ENCODE measurements around the gene B9D1. TPM values are rescaled to one million over a fixed set of nuclear protein-coding genes. Genes with fewer than 3 reads are reported as not detected.

B9D1 gene
- total RNA-seq, 1 experiment from 2014 or later = 31.9 TPM

GRCh38 chr17:19342611-19343255, 19.8 kb downstream of the B9D1 start (continued):
- TF ChIP-seq ATF3 (CRISPR knock-in tag; conservative IDR thresholded peaks at IDR 0.05) = no peak
- TF ChIP-seq ZNF263 (CRISPR knock-in tag; IDR thresholded peaks at IDR 0.05; ENCODE audit: low read depth) = no peak
- no peak for TF ChIP-seq NFATC4 (CRISPR knock-in tag; IDR thresholded peaks at IDR 0.05)
- TF ChIP-seq ZNF416 (CRISPR knock-in tag; IDR thresholded peaks at IDR 0.05) = no peak
- no peak for TF ChIP-seq SMAD4 (CRISPR knock-in tag; IDR thresholded peaks at IDR 0.05)
- TF ChIP-seq USF1 (CRISPR knock-in tag; IDR thresholded peaks at IDR 0.05) = no peak
- no peak for TF ChIP-seq CBFB (CRISPR knock-in tag; IDR thresholded peaks at IDR 0.05; ENCODE audit: low read depth)
- TF ChIP-seq STAT6 (CRISPR knock-in tag; conservative IDR thresholded peaks at IDR 0.05; ENCODE audit: low read depth) = no peak
- TF ChIP-seq NFE2L1 (CRISPR knock-in tag; IDR thresholded peaks at IDR 0.05) = no peak

- H3K27me3 Mint-ChIP-seq (ENCODE audit: low read depth) = no peaks in the 10 kb centered on the region
- ChIA-PET POLR2A (no interaction called here), CTCF (interaction anchor here (0.8 to 5.8 kb wide), 3 partner anchors 20 to 105 kb away, joined by 3 to 58 read pairs (median 4); partner anchors contain the start of gene B9D1)
- no peak overlapping the region for H3K4me3 Mint-ChIP-seq
- H3K9me3 Mint-ChIP-seq = no peaks in the 10 kb centered on the region
- H3K27ac Mint-ChIP-seq = peak overlapping the region; percentile 22
- ATAC-seq (no peak), DNase-seq (ENCODE audit: low spot score) (peak; percentile 11)
- TF ChIP-seq TEAD4 (CRISPR knock-in tag; IDR thresholded peaks at IDR 0.05) = no peak
- peaks cover 43% of the 10 kb centered on the region for H3K4me1 Mint-ChIP-seq
- peaks cover 3% of the 10 kb centered on the region; the same call in 1 of the 2 replicates for H3K36me3 Mint-ChIP-seq
These were observed 20.6 kb downstream of the B9D1 start for GRCh38 chr17:19341641-19342610.

- TF ChIP-seq OVOL2 (CRISPR knock-in tag; IDR thresholded peaks at IDR 0.05; ENCODE audit: borderline replicate concordance) = no peak
- Mint-ChIP-seq H3K27me3 (ENCODE audit: low read depth) (no peaks in the 10 kb centered on the region), H3K4me3 (no peak overlapping the region), H3K9me3 (no peaks in the 10 kb centered on the region), H3K36me3 (peaks cover 3% of the 10 kb centered on the region; the same call in 1 of the 2 replicates), H3K27ac (peak overlapping the region; percentile 22; the same call in 1 of the 2 replicates), H3K4me1 (peaks cover 44% of the 10 kb centered on the region)
- DNase-seq (ENCODE audit: low spot score) (peak; percentile 7), ATAC-seq (no peak)
- POLR2A ChIA-PET = no interaction called here
- CTCF ChIA-PET = interaction anchor here (0.8 to 5.8 kb wide), 2 partner anchors 20 to 22 kb away, joined by 4 to 58 read pairs; partner anchors contain the start of gene B9D1
These were observed 21.3 kb downstream of the B9D1 start for GRCh38 chr17:19341211-19341631.

GRCh38 chr17:19339341-19339815, 23.1 kb downstream of the B9D1 start:
- H3K27ac Mint-ChIP-seq = peak overlapping the region; percentile 95
- no peaks in the 10 kb centered on the region for H3K9me3 Mint-ChIP-seq
- ATAC-seq (peak; percentile 7; the same call in 1 of the 2 replicates), DNase-seq (ENCODE audit: low spot score) (peak; percentile 9)
- H3K27me3 Mint-ChIP-seq (ENCODE audit: low read depth) = no peaks in the 10 kb centered on the region
- CTCF ChIA-PET = interaction anchor here (0.6 to 5.8 kb wide), 14 partner anchors 17 to 423 kb away, joined by 3 to 71 read pairs (median 8); partner anchors contain the start of genes B9D1, EPN2 and MAPK7
- H3K4me1 Mint-ChIP-seq = peaks cover 44% of the 10 kb centered on the region
- 0 out of 2 replicates have a peak overlapping the region, but pooled peaks have one; percentile 12 for H3K4me3 Mint-ChIP-seq
- 0 out of 2 replicates have a peak, but pooled peaks cover 2% of the 10 kb centered on the region for H3K36me3 Mint-ChIP-seq
- POLR2A ChIA-PET = no interaction called here
- TF ChIP-seq USF2 (CRISPR knock-in tag; IDR thresholded peaks at IDR 0.05) = peak; percentile 17; the same call in 1 of the 2 replicates
- no peak for TF ChIP-seq ATF3 (CRISPR knock-in tag; conservative IDR thresholded peaks at IDR 0.05)

Measured in WTC11 (cell line).